GM18517 (cell line): Measurements from ENCODE around the gene ZNF396.

Experiments
- ATAC-seq: cut with Tn5 transposase; IDR thresholded peaks from one replicate; pipeline ENCODE4 v1.9.1; 2021; ENCODE audit warnings: mild to moderate bottlenecking, moderate library complexity; ENCODE audit not compliant: unreplicated experiment

The ZNF396 gene

DNA sequence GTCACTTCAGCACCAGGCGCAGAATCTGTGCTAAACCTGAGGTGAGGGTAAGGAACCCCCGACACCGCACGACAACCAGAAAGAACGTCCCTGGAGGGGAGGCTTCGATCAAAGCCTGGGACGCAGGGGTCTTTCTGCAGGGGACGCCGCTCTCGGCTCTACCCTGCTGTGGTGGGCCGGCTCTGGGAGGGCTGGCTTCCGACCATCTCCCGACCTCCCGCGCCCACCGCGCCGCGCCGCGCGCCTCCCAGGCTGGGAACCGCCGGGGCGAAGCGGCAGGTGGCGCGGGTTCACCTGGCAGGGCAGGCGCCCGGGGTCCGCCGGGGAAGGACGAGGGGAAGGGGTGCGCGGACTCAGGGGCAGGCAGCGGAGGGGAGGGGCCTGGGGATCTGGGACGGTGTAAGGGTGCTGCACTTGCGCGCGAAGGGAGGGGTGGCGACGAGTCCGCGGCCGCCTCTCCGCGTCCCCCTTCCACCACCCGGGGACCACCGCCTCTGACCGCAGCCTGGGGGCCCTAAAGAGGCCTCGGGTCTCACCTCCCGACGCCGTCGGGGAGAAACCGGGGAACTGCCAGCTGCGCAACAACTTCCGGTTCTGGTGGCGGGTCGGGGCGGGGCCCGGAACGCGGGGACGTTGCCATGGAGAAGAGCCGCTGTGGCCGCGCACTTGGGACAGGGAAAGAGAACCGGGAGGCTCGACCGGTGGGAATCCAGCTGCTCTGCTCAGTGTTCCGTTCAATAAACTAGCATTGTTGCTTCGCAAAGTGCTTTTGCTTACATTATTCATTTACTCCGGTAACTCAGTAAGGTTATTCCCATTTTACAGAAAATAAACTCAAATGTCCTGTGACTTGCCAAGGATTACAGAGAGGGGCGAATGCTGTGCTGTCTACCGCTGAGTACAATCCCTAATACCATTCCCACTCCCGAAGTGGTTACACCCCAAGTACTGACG is at the start of gene ZNF396:
TSS of gene ZNF396 (minus strand) at position 596 of the 954 bp plus-strand sequence. CDS start 3,045 bp downstream, outside the sequence.
- peak; percentile 82 for ATAC-seq

DNA sequence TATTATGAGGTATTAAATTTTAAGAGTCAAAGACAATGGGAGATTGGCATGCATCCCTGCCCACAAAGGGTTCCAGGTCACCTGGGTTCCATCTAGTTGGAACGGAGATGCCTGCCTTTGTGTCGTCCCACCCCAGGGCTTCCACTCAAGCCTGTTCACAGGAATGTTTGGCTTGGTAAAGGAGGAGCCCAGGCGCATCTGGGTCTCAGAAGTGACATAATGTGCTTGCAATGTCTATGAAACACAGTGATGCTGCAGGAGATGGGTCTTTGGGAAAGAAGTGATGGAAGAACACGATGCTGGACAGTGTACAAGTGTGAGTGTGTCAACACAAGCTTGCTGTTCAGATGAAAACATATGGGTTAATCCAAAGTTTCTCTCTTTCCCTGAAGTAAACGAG is 49.6 kb upstream of the ZNF396 start:
- no peak for ATAC-seq

DNA sequence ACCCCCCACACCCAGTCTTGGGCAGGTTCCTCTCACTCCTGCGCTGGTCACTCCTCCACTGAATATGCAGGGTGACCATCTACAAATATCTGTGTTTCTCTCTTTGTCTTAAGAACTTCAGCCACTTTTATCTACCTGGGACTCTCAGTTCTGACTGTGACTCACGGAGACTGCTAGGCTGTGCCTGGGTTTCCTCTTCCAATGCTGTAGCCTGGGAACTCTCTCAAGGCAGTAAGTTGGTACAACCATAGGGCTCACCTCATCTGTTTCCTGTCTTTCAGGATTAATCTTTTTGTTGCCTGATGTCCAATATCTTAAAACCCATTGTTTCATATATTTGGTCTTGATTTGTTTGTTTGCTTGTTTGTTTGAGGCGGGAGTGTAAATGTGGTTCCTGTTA is 47.2 kb upstream of the ZNF396 start:
- ATAC-seq: no peak

DNA sequence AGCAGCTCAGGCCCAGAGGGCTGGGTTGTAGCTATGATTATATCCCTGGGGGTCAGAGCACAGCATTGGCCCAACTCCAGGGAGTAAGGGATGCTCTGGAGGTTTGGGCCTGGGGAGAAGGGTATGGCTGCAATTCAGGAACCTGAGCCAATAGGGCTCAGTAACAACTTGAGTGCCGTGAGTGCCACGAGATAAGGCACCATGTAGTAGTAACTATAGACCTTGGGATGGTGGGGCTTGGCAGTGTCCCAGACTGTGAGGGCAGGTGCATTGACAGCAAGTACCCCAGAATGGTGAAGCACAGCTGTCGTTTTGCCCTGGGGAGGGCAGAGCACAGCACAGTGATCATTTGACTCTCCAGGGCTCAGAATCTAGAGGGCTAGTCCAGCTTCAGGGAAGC is 45.1 kb upstream of the ZNF396 start:
- no peak for ATAC-seq

DNA sequence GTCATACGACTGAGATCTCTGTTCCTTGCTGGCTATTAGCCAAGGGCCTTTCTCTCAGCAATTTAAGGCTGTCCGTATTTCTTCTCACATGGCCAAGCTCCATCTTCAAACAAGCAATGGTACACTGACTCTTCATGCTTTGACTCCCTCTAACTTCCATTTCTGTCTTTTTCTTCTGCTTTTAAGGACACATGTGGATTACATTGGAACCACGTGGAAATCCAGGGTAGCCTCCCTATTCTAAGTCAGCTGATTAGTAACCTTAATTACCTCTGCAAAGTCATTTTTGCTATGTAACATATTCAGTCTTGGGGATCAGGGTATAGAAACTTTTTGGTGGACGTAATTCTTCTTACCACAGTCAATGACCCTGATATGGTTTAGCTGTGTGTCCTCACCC is 41.5 kb upstream of the ZNF396 start:
- no peak for ATAC-seq

DNA sequence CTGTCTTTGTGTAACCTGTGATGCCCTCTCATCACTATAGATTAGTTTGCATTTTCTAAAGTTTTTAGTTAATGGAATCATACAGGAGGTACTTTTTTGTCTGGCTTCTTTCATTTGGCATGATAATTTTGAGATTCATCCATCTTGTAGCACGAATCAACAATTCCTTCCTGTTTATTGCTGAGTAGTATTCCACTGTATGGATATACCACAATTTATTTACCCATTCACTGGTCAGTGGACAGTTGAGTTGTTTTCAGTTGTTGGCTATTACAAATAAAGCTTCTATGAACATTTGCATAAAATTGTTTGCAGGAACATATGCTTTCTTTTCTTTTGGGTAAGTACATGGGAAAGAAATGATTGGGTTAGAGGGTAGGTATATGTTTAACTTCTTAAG is 40.1 kb upstream of the ZNF396 start:
- no peak for ATAC-seq

DNA sequence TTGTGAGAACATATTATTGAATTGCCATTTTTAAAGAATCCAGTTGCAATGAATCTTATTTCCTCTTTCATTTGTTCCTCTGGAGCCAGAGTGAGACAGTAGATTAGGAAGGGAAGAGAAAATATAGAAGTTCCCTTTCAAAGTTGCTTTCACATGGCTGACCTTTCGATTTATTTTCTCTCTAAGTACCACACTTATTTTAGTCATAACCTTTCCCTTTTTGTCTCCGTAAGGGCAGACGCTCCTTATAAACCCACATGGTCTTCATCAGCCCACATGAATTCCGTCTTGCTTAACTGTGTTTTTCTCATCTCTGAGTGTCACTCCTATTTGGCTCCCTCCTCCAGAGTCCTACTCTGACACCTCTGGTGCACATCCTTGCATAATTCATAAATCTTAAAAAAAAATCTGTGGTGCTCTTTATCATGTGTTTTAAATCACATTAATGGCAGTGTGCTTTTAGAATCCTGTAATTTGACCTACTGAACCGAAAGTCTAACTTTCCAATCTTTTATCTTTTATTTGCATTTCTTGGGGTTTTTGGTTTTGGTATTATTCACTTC is 38.5 kb upstream of the ZNF396 start:
- peak; percentile 54 for ATAC-seq

DNA sequence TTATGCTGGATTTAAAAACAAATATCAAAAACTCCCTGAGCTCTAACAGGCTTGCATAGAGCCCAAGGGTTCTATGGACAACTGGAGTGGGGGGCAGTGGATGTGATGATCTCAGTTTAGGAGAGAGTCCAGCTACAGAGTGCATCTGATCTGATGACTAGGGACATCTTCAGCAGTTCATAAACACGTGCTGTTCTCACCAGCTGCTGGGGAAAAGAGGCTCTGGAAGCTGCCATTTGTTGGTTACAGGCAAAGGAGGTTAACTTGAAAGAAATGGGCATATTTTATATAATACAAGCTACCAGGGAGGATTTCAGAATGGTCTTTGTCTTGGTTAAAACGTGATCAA is 36.0 kb upstream of the ZNF396 start:
- ATAC-seq: no peak

DNA sequence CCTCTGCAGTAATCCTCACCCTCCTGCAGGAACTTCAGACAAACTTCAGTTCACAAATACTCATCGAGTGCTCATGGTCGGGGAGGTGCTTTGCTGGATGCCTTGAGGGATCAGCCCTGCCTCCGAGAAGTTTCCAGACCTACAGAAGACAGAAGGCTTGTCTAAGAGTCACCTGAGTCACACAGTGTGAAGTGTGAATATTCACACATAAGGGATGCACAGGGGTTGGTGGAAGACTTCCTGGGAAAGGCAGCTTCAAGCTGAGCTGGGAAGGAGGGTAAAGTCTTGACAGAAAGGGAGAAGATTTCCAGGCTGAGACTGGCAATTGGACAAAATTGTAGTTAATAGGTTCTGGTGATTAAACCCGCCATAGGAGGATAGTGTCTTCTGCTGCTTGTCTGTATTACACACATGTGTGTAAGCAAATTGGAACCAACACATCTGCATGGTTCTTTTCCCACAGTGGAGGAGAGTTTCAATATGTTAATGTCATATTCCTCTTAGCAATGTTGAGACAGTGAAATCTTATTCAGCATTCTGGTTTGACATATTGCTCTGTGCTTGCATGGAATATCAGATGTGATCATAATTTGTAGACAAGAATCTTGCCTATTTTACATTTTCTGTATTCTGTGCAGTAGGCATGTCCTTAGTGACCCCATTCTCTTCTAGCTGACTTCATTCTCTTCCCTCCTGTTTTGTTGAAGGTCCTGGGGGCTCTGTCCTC is 34.7 kb upstream of the ZNF396 start:
- no peak for ATAC-seq

DNA sequence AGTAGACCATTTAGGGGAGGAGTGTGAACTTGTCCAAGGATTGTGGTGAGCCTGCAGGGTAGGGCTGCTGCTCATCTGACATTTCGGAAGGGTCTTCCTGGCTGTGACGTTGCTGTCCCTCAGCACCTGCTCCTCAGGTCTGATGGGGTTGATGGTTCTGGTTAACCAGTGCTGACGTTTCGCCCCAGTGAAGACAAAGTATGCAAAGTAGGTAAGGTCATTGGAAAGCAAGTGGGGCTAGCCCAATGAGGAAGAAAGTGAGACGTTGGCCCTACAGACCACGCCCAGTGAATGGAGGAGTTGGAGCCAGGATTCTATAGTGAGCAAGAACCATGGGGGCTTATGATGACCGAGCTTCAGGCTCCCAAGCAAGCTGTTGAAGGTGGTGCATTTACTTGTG is 33.4 kb upstream of the ZNF396 start:
- ATAC-seq: peak; percentile 42

DNA sequence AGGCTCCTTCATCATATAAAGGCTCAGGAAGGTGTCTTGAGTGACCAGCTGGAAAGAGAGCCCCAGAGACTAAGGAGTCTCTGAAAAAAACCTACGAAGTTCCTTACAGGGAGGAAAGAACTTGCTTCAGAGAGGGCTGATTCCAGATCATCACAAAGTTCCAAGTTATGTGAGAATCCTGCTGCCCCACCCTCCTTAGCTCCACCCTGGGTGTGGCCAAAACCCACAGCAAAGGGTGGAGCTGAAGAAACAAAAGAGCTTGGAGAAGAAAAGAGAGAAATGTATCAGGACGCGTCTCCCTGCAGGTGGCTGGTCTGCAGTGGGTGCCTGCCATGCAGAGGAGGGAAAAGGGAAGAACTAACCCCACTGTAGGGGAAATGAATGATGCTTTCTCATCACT is 32.8 kb upstream of the ZNF396 start:
- ATAC-seq: no peak

DNA sequence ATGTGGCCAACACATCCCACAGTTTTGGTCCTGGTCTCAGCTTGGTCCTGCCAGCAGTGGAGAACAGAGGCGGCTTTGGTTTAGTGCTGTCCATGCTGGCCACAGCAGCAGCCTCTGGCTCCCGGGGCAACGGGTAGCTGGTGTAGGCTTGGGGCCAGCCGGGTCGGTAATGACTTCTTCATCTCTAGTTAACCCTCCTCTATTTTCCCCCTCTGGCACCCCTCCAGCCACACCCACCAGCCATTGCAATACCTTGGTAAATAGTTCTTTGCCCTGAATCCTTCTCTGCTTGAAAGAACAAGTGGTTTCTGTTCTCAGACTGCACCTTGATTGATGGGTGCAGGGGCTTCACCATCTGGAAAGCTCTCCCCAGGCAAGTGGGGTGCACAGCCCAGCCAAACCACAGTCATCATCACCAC is 31.7 kb upstream of the ZNF396 start:
- no peak for ATAC-seq

DNA sequence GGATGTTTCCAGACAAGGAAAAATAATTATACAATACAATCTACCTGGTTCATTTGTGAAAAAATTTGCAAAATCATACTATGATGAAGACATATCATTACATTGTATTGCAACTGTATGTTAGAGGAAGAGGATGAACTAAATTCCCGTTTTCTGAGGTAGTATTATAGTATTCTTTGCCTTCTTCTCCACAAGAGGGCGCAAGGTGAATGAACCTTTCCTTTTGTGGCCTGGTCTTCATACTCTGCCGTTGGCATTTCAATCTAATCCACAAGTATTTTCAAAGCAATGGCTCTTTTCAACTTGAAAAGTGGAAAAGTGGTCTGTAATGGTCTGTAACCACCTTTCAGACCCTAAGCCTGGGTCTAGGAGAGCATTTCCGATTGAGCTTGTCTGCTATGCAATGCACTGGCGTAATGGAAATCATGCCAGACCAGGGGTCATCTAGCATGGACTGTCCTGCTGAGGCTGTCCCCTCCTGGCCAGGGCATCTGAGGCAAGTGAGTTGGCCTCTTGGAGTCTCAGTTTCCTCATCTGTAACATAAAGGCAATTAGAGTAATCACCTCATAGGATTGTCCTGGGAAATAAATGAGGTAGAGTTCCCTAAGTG is 30.8 kb upstream of the ZNF396 start:
- peak; percentile 82 for ATAC-seq

DNA sequence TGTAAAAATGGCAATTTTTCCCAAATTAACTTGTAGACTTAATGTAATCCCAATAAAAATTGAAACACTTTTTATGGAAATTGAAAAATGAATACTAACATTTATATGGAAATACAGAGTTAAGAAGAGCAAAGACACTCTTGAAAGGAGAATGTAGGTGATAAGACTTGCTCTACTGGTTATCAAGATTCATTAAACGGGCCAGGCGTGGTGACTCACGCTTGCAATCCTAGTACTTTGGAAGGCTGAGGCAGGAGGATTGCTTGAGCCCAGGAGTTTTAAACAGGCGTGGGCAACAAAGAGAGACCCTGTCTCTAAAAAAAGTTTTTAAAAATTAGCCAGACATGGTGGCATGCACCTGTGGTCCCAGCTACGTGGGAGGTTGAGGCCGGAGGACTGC is 29.5 kb upstream of the ZNF396 start:
- no peak for ATAC-seq

DNA sequence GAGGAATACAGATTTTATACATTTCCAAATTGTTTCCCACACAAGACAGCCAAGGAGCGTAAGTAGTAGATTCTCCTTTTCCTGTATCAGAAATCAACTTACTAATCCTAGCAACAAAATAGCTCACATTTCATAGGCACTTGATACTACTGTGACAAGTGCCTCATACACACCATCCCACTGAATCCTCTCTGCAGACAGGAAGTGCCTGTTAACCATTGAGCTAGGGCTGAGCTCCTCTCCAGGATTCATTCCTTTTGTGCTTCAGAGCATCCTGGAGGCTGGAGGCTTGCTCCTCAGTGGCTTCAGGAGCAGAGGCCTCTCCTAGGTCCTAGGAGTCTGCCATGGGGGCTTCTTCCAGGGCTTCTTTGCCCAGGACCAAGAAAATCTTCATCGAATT is 20.8 kb upstream of the ZNF396 start:
- ATAC-seq: no peak

DNA sequence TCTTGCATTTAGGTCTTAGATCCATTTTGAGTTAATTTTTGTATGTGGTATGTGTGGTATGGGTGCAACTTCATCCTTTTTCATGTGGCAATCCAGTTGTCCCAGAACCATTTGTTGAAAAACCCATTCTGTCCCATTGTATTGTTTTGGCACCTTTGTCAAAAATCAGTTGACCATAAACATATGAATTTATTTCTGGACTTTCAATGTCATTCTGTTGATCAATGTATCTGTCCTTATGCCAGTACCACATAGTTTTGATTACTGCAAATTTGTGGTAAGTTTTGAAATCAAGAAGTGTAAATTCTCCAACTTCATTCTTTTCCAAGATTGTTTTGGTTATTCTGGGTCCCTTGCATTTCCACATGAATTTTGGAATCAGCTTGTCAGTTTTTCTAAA is 16.6 kb upstream of the ZNF396 start:
- no peak for ATAC-seq

DNA sequence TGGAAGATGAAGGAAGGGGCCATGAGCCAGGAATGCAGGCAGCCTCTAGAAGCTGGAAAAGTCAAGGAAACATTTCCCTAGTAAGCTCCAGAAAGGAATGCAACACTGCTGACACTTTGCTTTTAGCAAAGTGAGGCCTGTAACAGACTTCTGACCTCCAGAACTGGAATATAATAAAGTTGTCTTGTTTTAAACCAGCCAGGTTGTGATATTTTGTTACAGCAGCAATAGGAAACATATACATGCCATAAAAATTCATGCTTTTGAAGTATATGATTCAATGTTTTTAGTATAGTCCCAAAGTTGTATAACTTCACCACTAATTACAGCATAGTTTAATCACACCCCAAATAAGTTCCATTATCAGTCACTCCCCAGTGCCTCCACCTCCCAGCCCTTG is 15.2 kb upstream of the ZNF396 start:
- ATAC-seq: no peak

DNA sequence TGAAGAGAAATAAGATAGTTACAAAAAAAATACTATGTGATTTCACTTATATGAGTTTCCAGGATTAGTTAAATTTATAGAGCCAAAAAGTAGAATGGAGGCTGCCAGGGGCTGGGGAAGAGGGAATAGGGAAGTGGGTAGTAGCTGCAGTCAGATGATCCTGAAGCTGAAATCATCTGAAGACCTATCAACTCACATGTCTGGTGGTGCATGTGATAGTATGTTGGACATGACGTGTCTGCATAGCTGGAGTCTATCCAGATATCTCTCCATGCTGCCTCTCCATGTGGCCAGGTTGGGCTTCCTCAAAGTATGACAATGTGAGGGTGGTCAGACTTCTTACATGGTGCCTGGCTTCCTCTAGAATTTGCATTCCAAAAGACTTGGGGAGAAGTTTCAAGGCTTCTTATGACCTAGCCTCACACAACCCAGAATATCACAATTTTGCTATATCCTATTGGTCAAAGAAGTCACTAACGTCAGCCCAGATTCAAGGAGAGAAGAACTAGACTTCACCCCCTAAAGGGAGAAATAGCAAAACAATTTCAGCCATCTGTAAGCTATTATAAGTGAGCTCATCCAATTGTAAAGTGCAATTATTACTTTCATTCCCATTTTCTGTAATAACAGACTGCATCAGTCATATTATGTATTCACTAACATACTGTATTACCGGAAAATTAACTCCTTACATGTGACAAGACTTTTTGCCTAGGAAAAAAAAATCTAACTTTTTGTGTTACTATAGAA is 14.0 kb upstream of the ZNF396 start:
- no peak for ATAC-seq

DNA sequence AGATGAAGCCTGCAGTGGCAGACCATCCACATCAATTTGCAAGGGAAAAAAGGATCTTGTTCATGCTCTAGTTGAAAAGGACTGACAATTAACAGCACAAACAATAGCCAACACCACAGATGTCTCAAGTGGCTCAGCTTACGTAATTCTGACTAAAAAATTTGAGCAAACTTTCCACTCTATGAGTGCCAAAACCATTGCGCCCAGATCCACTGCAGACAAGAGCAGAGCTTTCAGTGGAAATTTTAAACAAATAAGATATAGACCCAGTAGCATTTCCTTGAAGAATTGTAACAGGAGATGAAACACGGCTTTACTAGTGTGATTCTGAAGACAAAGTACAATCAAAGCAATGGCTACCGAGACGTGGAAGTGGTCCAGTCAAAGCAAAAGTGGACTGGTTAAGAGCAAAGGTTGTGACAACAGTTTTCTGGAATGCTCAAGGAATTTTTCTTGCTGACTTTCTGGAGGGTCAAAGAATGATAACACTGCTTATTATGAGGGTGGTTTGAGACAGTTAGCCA is 12.0 kb upstream of the ZNF396 start:
- ATAC-seq: no peak

DNA sequence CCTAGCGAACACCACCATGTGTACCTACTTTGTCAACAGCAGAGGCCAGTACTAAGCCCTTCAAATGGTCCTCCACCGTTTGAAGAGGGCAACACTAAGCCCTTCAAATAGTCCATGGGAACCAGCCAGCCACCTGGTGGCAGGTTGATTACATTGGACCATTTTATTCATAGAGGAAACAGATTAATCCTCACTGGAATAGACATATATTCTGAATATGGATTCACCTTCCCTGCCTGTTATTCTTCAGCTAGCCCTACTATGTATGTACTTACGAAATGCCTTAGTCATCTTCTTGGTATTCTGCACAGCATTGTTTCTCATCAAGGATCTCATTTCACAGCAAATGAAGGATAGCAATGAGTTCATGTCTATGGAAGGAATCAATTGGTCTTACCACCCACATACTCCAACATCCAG is 10.0 kb upstream of the ZNF396 start:
- ATAC-seq: no peak
